Activated T-cell treated with anti-CD3 and anti-CD28 coated beads, Interleukin-2, amount 50 U/mL, for 48 hours (primary cell): ENCODE results near the gene ABTB1.
"Not testable (repeated sequence)": the region's sequence is repeated elsewhere in the genome, so short reads cannot be mapped to it uniquely, and the experiment has no call there.

ENCODE experiments used
- DNase-seq, 2 experiments: peaks; one replicate each; pipeline ENCODE4 v3.0.0-alpha.2; 2020

The ABTB1 gene

GRCh38 chr3:127688416-127689265 lies 15.9 kb downstream of the ABTB1 start:
- no peak for DNase-seq

GRCh38 chr3:127689266-127689860 lies 16.6 kb downstream of the ABTB1 start:
- DNase-seq: no peak

- DNase-seq: no peak
Measured at GRCh38 chr3:127690106-127690505, 17.4 kb downstream of the ABTB1 start.

DNA sequence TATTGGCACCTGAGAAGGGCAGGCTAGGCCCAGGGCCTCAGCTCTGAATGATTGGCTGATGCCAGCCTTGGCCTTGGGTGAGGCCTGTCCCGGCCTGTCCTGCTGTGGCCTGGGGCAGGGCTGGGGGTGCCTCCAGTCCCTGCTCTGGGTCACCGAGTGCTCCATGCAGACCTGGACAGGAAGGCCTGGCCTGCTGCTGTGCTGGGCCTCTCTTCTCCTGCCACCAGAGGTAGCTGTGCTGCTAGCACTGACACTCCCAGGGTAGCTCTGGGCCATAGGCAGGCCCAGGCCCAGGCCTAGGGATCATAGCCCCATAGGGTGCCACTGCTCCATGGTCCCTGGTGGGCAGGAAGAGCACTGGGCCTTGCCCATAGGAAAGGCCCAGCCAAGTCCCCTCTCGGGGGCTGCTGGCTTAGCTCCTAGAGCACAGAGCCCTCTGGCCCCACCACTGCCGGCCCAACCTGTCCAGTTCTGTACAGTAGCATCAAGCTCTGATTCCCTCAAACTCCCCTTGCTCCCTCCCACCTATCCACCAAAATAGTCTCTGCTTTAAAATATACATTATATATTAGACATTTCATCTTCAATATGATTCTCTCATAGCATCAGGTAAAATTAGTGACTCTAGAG lies 18.2 kb downstream of the ABTB1 start:
- no peak for DNase-seq

GRCh38 chr3:127691489-127691888 lies 18.7 kb downstream of the ABTB1 start:
- no peak for DNase-seq

GRCh38 chr3:127691974-127692373 lies 19.2 kb downstream of the ABTB1 start:
- no peak for DNase-seq

DNA sequence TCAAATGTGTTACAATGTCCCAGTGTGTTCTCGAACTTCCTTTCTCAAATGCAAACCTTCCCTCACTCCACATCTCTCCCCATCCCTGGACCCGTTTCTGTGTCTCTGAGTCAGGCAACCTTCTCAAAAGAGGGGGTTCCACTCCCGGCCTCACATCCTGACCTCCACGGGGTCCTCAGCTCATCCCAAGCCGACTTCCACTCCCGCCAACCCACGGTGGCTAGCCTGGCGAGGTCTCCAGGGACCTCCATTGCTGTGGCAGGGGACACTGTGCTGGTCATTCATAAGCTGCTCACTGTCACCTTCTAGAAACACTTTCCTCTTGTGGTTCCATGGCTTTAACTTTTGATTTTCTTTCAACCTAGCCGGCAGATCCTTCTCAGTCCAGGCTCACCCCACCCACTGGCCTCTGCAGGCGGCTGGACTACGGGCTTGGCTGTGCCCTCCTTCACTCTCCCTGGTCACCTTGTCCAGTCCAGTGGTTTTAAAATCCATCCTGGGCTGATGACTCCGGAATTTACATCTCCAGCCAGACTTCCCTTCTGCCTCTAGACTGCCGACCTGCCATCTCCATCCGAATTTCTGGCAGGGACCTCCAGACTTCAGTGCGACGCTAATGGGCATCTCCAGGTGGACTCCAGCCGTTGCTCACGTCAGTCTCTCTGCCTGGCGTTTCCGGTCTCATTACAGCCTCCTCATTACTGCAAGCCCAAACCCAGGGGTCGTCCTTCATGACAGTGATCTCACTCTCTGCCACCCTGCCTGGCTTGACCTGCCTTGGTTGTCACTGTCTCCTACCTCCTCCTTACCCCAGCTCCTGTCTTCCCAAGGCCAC lies 20.0 kb downstream of the ABTB1 start:
- no peak for DNase-seq

DNA sequence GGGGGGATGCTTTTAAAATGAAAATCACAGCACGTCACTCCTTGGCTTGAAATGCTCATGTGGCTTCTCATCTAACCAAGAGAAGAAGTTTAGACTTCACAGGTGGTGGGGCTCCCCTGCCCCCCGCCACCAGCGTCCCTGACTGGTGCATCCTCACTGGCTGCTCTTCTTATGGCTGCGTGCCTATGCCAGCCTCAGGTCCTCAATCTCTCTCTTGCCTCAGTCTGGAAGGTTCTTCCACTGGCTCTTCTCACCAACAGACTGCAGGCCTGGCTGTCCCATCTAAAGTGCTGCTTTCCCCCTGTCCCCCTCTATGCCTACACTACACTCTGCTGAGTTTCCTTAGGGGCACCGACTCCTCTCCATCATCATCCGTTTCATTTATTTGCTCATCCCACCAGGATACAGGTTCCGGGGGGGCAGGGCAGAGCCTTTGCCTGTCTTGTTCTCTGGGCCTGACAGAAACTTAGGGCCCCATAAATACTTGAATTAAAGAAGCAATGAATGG lies 20.6 kb downstream of the ABTB1 start:
- DNase-seq: no peak

- peak; percentile 38 to 52 for DNase-seq
Measured at GRCh38 chr3:127694467-127695215, 21.9 kb downstream of the ABTB1 start.

- DNase-seq: peak; percentile 58 to 66
Measured at GRCh38 chr3:127697551-127698240, 24.9 kb downstream of the ABTB1 start.

- DNase-seq: no peak
Measured at GRCh38 chr3:127698286-127698685, 25.5 kb downstream of the ABTB1 start.

- DNase-seq: no peak
Measured at GRCh38 chr3:127698691-127699415, 26.1 kb downstream of the ABTB1 start.

DNA sequence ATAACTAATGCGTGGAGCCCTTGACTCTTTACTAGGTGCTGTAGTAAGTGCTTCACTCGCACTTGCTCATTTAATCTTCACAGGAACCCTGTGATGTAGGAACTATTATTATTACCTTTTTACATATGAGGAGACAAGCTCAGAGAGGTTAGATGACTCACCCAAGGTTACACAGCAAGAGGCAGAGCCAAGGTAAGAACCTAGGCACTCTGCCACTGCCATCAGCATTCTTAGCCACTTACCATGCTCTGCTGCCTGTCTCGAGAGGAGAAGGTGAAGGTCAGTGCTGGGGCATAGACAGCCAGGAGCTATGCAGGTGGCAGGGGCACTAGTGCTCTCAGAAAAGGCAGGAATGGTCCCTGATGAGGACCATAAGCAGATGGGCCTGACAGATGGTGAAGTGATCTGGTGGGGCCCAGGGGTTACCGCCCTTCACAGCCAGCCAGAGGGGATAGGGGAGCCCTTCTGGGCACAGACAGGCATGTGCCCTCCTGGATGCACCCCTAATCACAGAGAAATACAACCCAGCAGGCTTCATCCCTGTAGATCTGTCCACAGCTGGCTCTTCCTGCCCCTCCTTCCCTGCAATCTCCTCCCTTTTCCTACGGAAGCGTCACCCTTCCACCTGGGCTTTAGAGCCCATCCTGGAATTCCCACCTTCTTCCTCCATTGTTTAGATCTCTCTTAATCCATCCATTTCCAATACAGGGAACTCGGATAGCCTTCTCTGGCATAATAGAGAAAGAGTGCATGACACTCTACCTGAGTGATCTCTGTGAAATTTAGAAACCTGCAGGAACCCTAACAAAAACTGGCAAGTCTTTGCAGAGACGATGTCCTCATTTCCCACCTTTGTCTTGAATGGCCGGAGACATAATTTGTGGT lies 26.9 kb downstream of the ABTB1 start:
- no peak for DNase-seq

GRCh38 chr3:127700406-127700805 lies 27.7 kb downstream of the ABTB1 start:
- no peak for DNase-seq

GRCh38 chr3:127701280-127701911 lies 28.6 kb downstream of the ABTB1 start:
- DNase-seq: no peak

DNA sequence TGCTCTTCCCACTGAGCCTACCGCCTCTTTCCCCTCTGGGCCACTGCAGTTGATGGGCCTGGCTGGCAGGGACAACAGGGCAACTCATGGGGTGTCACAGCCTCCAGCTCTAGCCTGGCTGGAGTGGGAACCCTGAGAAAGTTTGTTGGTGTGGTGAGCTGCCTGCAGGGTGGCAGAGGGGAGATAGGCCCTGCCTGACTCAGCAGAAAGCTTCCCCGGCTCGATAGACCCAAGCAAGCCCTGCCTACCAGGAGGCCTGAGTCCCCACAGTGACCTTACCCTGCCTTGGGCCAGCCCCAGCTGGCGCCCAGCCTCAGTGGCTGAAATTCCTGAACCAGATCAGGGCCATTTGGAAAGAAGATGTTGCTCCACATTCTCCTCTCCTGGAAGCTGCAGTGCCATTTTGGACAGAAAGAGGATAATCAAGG lies 29.4 kb downstream of the ABTB1 start:
- no peak for DNase-seq

- DNase-seq: not testable (repeated sequence)
Measured at GRCh38 chr3:127704840-127705239, 32.1 kb downstream of the ABTB1 start.

- DNase-seq: no peak
Measured at GRCh38 chr3:127706312-127706711, 33.6 kb downstream of the ABTB1 start.

- no peak for DNase-seq
Measured at GRCh38 chr3:127706785-127707351, 34.1 kb downstream of the ABTB1 start.
